GM19397 (cell line): ENCODE measurements around the gene BUB1B.

Source experiments
- ATAC-seq: cut with Tn5 transposase; IDR thresholded peaks from one replicate; pipeline ENCODE4 v1.9.1; 2021; ENCODE audit warnings: mild to moderate bottlenecking, moderate library complexity; ENCODE audit not compliant: unreplicated experiment

BUB1B gene

GRCh38 chr15:40182358-40183029 lies 21.6 kb downstream of the BUB1B start:
- ATAC-seq, result no peak

GRCh38 chr15:40183636-40184463 lies 23.0 kb downstream of the BUB1B start:
- no peak for ATAC-seq

- ATAC-seq, result no peak
These were observed 29.7 kb downstream of the BUB1B start for GRCh38 chr15:40190591-40190990.

- ATAC-seq, result no peak
These were observed 32.1 kb downstream of the BUB1B start for GRCh38 chr15:40192942-40193341.

- ATAC-seq, result no peak
These were observed 36.6 kb downstream of the BUB1B start for GRCh38 chr15:40197434-40197833.

- no peak for ATAC-seq
These were observed 37.7 kb downstream of the BUB1B start for GRCh38 chr15:40198355-40199085.

GRCh38 chr15:40204100-40204499 lies 43.2 kb downstream of the BUB1B start:
- no peak for ATAC-seq

- no peak for ATAC-seq
These were observed 56.4 kb downstream of the BUB1B start for GRCh38 chr15:40217166-40217824.

- ATAC-seq, result no peak
These were observed 58.9 kb downstream of the BUB1B start for GRCh38 chr15:40219801-40220200.

- ATAC-seq, result no peak
These were observed 61.3 kb downstream of the BUB1B start for GRCh38 chr15:40222131-40222530.

GRCh38 chr15:40226736-40227135 lies 65.9 kb downstream of the BUB1B start:
- ATAC-seq, result no peak

- no peak for ATAC-seq
These were observed 68.4 kb downstream of the BUB1B start for GRCh38 chr15:40229316-40229715.

GRCh38 chr15:40229956-40230355 lies 69.1 kb downstream of the BUB1B start:
- ATAC-seq, result no peak

- no peak for ATAC-seq
These were observed 71.8 kb downstream of the BUB1B start for GRCh38 chr15:40232625-40233070.

- no peak for ATAC-seq
These were observed 73.1 kb downstream of the BUB1B start for GRCh38 chr15:40233727-40234577.

GRCh38 chr15:40234783-40235182 lies 73.9 kb downstream of the BUB1B start:
- ATAC-seq, result no peak

- ATAC-seq, result no peak
These were observed 74.5 kb downstream of the BUB1B start for GRCh38 chr15:40235201-40235885.

GRCh38 chr15:40238532-40239403 lies 77.9 kb downstream of the BUB1B start, which contains the start of gene PAK6:
PAK6 (plus strand) TSS chr15:40239063; CDS start chr15:40264786, 25,723 bp downstream.
- ATAC-seq, result no peak

GRCh38 chr15:40239404-40239692 lies 78.5 kb downstream of the BUB1B start:
- no peak for ATAC-seq
